Retinal pigment epithelial cell (primary cell): ENCODE data around the gene PIK3R5.

ENCODE experiments used
- DNase-seq: peaks from one replicate; pipeline ENCODE4 v3.0.0-alpha.2; 2010; ENCODE audit warnings: low read depth
- H3K4me3 ChIP-seq: 2 replicates; pipeline ENCODE4 v1.5.1; 2011; ENCODE audit warnings: mild to moderate bottlenecking, low read length, control low read depth, moderate library complexity
- TF ChIP-seq, protein P1 (sequence below): conservative IDR thresholded peaks from 2 replicates; pipeline ENCODE4 v1.5.1; 2011; ENCODE audit warnings: low read depth, low read length, control low read depth, inconsistent platforms

PIK3R5 gene

DNA sequence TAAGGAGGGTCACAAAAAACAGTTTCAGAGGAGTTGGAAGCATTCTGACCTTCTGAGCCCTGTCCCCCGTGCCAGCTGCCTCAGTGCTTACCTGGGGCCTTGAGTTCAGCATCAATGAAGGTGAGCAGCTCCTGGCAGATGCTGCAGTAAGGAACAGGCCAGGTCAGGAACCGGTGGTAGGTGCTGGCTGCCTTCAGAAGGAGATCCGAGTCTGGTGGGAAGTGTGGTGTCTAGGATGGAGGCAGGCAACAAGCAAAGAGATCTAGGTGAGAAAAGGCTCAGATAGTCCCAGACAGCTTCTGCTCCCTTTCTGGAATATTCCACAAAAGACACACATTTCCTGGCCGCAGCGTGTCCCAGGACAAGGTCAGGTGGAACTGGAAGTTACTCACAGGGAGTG lies 60.8 kb downstream of the PIK3R5 start:
- no peak for DNase-seq
- no peak overlapping the region for H3K4me3 ChIP-seq
- TF ChIP-seq, protein P1, sequence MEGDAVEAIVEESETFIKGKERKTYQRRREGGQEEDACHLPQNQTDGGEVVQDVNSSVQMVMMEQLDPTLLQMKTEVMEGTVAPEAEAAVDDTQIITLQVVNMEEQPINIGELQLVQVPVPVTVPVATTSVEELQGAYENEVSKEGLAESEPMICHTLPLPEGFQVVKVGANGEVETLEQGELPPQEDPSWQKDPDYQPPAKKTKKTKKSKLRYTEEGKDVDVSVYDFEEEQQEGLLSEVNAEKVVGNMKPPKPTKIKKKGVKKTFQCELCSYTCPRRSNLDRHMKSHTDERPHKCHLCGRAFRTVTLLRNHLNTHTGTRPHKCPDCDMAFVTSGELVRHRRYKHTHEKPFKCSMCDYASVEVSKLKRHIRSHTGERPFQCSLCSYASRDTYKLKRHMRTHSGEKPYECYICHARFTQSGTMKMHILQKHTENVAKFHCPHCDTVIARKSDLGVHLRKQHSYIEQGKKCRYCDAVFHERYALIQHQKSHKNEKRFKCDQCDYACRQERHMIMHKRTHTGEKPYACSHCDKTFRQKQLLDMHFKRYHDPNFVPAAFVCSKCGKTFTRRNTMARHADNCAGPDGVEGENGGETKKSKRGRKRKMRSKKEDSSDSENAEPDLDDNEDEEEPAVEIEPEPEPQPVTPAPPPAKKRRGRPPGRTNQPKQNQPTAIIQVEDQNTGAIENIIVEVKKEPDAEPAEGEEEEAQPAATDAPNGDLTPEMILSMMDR: no peak

DNA sequence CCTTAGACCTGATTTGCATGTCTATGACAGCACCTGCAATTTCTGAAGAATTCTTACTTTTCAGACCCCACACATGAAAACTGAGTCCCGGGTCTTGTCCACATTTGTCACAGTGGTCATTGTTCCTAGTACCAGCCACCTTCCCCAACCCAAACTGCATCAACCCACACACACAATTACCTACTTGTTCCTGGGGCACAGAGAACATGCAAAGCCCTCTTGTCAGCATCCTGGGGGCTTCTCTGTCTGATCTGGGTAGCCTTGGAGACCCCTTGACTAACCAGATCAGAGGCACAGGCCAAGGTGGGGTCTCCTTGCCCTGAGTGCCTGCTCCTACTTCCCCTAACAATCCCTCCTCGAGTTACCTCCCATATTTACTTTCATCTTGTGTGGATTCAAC lies 61.3 kb downstream of the PIK3R5 start:
- H3K4me3 ChIP-seq: no peak overlapping the region
- DNase-seq: no peak
- TF ChIP-seq, protein P1: no peak

DNA sequence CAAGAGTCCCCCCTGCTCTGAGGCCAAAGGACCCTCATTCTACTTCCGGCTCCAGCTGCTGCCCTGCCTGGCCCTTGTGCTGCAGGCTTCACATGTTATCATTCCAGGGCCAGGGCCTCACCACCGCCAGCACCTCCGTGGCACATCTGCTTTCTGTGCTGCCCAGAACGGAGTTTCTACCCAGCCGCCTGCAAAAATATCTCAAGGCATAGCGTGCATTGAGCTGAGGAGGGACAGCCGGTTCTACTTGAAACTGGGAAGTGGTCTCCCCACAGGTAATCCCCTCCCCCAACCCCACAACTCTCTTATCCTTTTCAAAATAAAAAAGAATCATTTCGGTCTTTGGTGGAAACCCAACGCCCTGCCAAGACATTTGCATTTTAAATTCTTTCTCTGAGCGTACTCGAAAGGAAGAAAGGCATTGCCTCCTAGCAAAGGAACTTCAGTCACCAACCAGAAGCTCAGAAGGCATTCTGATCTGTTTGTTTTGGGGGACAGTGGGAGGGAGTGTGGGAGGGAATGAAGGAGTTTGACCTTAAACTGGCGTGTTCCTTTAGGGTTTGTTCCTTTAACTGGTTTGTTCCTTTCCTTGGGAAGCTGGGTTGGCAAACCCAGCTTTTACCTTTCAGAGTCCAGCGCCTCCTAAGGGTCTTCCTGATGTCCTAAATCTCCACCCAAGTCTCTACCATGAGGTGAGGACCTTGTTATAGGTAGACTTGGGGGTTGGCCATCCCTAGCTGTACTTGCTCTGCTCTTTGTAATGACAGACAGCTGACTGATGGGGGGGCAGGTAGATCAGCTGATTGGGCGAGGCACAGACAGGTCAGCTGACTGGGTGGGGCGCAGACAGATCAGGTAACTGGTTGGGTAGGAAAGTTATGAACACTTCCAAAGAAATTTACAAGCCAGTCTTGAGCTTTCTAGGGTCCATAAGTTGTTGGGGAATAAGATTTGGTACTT lies 64.6 kb downstream of the PIK3R5 start:
- DNase-seq: no peak
- TF ChIP-seq, protein P1: no peak
- H3K4me3 ChIP-seq: no peak overlapping the region

DNA sequence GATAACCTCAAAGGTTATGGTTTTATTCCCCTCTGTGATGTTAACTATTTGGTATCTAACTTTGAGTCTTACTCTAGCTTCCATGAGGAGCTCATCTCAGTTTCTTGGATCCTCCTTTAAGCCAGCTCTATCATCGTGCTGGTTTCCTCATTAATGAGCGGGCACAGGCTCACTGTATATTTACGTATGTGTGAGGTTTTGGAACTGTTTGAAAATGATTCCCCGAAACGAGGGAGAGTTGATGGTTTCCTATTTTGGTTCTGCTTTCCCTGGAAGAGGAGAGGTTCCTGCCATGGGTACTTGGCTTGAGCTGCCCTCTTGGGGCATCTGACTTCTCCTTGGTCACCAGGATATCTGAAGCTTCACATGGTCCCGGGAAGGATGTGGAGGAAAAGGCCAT lies 65.3 kb downstream of the PIK3R5 start:
- no peak overlapping the region for H3K4me3 ChIP-seq
- TF ChIP-seq, protein P1: no peak

DNA sequence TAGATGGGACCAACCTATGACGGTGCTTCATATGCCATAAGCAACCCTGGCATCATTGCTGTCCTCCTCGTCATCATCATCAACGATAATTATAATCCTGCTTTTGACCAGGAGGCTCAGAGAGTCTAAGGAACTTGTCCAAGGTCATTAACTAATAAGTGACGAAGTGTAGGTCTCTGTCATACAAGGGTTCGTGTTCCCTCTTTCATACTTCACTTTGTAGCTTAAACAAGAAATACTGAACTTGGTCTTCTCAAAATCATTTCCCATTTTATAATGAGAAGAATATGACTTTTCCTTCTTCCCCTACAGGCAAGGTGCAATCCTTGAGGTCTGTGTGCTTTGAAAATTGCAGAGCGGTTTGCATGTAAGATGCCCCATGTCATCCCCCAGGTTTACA lies 66.9 kb downstream of the PIK3R5 start:
- no peak overlapping the region for H3K4me3 ChIP-seq
- DNase-seq: no peak
- TF ChIP-seq, protein P1: no peak

More for the DNA sequence above, 65.3 kb downstream of the PIK3R5 start:
- DNase-seq: no peak

DNA sequence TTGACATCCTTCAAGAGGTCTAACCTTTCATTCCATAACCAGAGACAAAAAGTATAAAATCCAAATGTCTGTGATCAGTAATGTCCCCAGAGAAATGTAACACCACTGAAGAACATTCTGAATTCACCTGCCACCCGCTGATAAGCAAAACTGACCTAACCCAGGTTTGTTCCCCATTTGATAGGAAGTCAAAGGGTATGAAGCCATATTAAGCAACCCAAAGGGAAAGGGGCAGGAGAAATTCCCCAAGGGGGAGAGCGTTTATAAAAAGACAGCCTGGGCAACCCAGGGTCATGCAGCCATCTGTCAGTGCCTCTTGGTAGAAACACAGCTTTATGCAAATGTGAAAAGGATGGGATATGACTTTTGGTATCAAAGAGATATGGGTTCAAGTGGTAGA lies 67.4 kb downstream of the PIK3R5 start:
- TF ChIP-seq, protein P1: no peak
- DNase-seq: no peak
- H3K4me3 ChIP-seq: no peak overlapping the region
